ENCODE data around the gene UMAD1.

- TF ChIP-seq POLR2A (IDR thresholded peaks at IDR 0.05; ENCODE audit: low read depth, low read length) = no peak
- no peak for TF ChIP-seq POLR2AphosphoS5 (IDR thresholded peaks at IDR 0.05; ENCODE audit: low read depth, low read length)
Observed at GRCh38 chr7:7789551-7789988, 149.0 kb downstream of the UMAD1 start.
